HG03575 (cell line): ENCODE measurements around the gene PAXIP1.

Experiments used
- ATAC-seq: cut with Tn5 transposase; IDR thresholded peaks from one replicate; pipeline ENCODE4 v1.9.1; 2021; ENCODE audit not compliant: unreplicated experiment, insufficient number of reproducible peaks, low FRiP score; ENCODE audit errors: extremely low read depth

PAXIP1 gene

DNA sequence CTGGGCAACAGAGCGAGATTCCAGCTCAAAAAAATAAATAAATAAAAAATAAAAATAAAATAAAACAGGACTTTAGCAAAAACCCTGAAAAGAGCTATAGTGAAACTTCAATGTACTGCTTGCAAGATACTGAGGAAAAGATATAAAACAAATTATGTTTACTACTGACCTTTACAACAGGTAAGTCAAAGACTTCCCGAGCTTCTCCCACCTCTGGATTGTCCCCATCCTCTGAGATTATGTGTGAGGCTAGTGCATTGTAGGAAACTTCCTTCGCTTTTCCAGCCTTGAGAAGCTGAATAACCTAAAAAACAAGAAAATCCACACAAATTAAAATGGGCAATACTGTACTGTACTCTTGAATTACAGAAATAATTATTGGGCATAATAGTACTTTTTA lies 4.4 kb downstream of the PAXIP1 start:
- ATAC-seq, result no peak

DNA sequence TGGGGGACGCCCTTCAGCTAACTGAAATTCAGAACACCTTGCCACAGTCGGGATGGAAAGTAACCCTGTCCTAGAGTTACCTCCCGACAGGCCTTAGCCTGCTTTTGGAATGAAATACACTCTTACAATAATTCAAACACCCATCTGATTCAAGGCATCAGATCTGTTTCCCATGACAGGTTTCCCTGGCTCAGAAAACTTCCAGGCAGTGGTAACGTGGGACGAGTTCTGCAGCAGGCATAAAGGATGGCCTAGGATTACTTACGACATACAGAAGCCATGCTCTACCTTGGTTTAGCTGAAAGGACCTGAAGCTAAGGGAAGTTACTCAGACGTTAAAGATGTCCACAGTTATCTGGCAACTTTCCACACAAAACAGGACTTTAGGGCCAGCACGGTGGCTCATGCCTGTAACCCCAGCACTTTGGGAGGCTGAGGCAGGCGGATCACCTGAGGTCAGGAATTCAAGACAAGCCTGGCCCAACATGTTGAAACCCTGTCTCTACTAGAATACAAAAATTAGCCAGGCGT lies 5.0 kb downstream of the PAXIP1 start:
- no peak for ATAC-seq

DNA sequence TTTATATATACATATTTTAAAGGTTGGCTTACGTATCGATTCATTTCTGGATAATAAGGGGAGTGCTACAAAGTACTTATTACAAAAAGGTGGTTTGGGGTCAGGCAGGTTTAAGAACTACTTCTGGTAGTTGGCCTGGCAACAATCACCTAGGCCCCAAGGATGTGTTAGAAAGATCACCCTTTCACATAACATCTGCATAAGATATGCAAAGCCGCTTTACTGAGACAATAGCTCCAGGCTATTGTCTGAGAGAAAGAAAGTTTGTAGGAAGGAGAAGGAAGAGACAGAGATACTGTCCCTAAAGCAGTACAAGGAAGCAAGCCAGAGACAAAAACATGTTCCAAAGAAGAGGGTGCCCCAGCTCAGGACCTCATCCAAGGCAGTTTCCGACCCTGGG lies 6.2 kb downstream of the PAXIP1 start:
- ATAC-seq, result no peak

DNA sequence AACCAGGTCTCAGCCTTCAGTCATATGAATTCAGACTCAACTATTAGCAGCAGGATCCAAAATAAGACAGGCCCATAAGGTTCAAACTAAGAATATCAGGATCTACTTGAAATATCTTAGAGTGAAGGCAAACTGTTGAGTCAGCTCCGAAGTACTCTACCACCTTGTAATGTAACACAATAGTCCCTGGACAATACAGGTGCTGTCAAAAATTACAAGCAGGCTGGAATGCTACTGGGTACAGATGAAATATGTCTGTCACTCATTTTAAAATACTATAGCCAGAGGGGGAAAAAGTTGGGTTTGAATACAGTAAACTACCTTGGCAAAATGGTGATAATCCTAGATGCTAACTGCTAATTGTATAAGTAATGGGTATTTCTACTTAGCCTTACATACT lies 6.8 kb downstream of the PAXIP1 start:
- no peak for ATAC-seq

DNA sequence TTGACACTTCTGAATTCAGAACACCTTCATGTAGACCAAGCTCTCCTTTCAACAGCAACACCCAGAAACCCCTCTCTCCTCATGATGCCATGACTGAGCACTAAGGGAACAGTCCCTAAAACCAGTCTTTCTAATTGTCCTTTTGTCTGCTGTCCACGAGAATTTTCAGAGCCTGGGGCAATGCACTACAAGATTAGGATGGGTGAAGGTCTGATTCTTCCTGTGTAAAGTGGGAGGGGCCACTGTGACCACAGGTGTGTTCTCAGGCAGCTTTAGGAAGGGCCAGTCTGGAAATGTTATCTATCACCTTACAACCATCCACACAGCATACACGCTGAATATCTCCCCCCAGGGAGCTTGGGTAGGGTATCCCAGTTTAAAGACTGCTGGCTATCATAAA lies 7.9 kb downstream of the PAXIP1 start:
- no peak for ATAC-seq

DNA sequence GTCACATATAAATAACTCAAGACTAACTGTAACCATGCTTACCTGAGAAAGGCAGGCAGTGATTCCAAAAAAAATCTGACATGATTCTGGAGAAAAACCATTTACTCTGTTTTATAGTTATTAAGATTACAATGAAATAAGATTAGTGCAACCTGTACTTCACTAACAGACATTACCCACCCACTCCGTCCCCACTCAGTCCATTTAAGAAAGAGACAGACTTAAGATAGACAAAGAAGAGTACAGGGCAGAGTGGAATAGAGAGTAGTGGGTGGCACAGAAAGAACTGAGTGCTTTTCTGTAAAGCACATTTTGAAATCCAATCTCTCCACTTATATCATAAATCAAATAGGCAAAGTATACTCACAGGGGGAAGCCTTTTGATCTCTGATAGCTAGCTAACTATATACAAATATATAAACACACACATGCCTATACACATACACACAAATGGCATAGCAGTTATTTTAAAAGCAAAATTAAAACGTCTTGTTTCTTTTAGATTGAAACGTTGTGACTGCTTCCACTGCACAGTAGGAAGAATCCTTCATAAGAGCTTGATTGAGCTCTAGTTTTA lies 11.9 kb downstream of the PAXIP1 start:
- no peak for ATAC-seq

DNA sequence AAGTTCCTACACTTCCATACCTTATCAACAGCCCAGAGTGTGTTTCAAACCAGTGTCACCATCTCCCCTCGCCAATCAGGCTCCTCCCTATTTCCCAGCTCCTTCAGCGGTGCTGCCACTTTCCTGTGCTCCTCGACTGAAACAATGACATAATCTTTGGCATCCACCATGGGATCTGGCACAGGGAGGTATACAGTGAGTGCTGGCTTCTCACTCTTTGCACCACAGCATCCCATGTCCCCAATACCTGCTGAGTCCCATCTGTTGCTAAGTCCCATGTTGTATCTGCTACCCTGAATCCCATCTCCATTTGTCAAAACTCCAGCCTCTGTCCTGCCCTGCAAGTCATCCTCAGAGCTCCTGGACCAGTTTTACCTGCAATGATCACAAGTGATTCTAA lies 15.4 kb downstream of the PAXIP1 start:
- ATAC-seq, result no peak

DNA sequence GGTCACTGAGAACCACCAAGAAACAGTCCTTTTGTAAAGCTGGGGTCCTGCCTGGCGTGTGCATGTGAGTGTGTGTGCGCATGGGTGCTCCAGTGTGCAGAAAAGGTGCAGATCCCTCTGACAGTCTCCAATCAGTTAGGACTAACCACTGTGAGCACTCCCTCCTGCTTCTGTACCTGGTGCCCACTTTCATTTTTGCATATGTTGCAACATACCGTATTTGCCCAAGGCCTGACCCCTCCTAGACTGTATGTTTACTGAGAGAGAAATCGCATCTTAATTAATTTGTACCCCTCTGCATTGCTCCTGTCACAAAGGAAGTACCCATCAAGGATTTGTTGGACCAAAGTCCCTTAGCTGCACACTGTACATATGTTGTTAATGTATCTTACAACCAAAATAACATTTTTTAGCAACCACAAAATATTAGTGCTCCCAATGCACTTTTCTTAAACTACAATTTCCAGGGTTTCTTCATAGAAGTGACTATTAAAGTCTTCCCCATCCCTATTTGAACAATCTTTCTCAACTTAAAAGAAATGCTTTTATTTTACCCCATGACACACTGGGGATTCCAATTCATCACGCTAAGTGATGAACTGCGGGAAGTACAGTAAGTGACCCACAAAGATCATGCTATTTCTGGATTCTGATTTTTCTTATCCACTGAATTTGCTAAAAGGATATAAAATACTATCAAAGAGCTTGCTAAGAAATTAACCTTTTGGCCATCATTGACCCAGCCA lies 16.6 kb downstream of the PAXIP1 start:
- ATAC-seq, result no peak

DNA sequence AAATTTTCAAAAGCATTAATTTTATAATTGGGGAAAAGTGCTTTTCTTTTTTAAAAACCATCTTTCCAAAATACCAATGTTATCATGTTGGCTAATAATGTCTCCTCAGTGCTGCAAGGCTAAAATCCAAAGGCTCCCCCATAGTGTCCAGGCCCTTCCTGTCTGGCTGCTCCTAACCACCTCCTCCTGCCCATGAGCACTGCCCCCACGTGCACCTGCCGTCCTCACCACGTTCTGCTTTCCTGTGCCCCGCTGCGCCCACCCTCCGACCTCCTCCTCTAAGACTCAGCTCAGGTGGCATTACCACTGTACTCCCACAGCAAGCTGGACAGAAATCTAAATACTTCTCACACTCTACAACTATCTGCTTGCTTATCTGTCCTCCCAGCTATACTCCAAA lies 17.7 kb downstream of the PAXIP1 start:
- ATAC-seq, result no peak

DNA sequence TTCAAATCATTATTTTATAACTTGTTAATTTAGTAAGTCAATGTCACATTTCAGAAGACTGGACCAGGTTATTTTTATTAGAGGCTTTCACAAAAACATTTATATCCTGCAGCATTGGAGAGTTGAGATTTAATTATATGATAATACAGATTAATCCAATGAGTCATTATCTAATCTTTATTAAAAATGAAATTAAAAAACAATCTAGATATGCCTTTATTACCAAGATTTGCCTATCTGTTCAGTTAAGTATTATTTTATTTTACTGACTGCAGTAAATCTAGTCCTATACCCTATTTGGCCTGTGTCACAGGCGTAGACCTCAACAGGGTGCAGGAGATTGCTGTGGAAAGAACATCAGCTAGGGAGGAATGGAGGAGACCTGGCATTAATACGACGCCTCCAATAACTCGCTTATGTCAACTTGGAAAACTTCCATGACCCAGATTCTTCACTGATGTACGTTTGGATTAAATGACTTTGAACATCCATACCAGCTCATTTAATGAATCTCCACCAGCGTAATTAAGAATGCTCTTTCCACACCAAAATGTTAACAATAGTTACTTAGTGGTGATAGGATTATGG lies 18.2 kb downstream of the PAXIP1 start:
- no peak for ATAC-seq

DNA sequence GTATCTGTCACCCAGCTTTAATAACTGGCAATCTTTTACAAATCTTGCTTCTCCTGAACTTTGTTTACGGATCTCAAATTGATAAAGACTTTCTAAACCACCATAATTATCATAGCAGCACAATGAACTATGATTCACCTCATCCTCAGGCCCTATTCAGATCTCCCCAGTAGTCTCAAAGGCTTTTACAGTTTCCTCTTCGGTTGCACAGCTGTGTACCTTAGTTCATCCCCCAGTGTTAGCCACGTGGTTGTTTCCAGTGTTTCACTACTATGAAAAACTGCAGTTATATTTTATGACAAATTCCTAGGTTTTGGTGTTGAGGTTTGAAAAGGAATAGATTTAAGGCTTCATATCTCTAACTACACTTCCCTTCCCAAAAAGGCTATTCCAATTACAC lies 24.9 kb downstream of the PAXIP1 start:
- no peak for ATAC-seq

DNA sequence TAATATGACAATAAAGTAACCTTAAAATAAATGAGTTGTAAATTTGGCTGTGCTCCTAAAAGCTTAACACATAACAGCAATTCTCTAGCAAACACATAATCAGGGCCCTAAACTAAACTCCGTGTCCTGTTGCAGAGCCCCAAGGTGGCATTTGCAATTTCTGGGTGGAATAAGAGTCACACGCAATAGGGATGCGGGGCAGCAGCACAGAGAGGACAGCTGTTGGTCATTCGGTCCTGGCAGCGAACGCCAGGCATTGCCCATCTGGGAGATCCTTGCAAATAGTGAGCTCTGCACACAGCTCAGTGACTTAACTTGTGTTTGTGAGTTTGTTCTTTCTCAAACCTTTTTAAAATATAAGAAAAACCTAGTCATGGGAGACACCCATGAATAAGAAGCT lies 25.7 kb downstream of the PAXIP1 start:
- no peak for ATAC-seq

DNA sequence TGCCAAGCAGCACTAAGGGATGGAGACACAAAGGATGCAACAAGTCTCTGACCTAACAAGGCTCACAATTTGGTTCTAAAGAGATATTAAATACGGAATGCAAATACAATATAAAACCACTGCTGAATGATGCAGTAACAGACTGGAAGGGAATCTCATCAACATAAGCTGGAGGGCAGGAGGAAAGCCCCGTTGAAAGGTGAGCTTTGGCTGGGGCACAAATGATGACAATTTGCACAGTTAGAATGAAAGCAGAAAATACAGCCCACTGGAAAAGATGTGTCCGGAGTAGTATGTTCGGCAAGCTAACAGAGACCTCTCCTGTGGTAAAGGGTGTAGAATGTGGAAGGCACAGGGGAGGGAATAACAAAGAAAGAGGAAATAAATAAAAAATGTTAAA lies 26.1 kb downstream of the PAXIP1 start:
- ATAC-seq, result no peak

DNA sequence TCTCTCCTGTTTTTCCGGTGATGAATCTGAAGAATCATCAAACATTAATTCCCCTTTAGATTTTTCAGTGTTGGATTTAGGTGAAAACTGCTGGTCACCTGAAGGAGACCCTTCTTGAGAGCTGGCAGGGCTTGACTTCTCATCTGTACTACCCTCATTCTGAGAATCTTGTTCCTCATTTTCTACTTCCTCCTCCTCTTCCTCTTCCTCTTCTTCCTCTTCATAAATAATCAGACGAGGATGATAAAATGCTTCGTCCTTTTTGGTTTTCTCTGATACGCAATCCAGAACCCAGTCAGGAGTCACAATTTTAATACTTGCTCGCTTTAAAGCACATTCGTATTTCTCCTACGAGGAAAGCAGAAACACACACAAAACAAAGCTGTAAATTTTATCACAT lies 26.9 kb downstream of the PAXIP1 start:
- ATAC-seq, result no peak

DNA sequence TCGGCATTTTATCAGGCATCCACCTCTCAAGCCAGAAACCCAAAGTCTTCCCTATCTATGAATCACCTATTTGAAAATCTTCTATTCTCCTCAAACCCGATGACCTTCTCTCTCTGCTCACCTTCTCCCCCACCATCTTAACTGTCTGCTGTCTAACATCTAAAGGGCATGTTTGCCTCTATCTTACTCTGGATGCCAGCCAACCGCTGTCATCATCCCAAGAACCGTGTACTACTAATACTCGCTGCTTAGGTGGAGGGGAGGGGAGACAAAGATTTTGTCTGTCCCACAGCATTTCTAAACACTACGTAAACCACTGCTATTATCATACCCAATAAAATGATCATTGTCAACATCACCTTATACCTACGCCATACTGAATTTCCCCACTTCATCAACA lies 29.5 kb downstream of the PAXIP1 start:
- no peak for ATAC-seq

DNA sequence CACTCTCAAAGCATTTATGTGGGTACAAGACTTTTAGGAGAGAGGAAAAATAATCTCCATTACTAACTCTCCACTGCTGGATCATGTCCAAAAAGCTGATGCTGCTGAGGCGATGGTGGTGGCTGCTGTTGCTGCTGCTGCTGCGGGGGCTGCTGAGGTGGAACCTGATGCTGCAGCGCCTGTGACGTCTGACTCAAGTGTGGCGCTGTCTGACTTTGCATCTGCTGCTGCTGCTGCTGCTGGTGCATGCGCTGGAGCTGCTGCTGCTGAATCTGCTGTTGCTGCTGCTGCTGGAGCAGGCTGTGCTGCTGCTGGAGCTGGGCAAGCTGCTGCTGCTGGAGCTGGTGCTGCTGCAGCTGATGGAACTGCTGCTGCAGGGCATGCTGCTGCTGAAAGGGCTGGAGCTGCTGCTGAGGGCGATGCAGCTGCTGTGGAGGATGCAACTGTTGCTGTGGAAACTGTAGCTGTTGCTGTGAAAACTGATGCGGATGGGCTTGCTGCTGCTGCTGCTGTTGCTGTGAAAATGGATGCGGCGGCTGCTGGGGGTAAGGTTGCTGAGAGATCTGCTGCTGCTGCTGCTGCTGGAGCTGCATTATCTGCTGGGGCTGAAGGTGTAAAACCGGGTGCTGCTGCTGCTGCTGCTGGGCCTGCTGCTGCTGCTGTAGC lies 34.5 kb downstream of the PAXIP1 start:
- no peak for ATAC-seq

DNA sequence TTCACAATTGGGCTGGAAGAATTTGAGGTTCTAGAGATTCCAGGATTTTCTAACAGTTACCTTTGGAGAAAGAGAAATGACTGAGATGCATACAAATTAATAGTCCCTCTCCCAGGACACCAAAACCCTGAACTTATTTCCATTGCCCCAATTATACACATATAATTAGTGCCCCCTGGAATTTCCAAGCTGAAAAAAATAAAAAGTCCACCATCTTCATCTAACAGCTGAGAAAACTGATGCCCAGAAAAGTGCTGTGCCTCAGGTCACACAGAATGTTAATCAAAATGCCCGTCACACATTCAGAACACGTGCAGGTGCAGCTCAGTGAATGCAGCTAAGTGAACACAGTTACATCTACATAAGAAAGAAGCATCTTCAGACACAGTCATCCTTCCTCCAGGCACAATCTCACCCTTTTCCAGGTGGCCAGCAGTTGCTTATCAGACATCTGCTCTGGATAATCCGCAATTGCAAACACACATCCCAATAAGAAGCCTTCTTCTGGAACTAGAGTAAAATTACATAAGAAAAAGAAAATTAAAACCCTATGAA lies 35.4 kb downstream of the PAXIP1 start:
- no peak for ATAC-seq

DNA sequence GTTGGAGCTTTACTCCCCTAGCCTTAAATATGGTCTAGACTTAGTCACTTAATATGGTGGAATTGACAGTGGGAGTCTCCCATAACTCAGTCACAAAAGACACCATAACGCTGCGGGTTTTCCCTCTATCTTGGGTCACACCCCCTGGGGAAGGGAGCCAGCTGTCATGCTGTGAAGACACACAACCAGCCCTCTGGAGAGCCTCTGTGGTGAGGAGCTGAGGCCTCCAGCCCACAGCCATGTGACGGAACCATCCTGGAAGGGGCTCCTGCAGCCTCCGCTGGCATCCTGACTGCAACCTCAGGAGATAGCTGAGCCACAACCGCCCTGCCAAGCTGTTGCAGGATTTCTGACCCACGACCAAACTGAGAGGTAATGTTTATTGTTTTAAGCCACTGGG lies 37.9 kb downstream of the PAXIP1 start:
- no peak for ATAC-seq

DNA sequence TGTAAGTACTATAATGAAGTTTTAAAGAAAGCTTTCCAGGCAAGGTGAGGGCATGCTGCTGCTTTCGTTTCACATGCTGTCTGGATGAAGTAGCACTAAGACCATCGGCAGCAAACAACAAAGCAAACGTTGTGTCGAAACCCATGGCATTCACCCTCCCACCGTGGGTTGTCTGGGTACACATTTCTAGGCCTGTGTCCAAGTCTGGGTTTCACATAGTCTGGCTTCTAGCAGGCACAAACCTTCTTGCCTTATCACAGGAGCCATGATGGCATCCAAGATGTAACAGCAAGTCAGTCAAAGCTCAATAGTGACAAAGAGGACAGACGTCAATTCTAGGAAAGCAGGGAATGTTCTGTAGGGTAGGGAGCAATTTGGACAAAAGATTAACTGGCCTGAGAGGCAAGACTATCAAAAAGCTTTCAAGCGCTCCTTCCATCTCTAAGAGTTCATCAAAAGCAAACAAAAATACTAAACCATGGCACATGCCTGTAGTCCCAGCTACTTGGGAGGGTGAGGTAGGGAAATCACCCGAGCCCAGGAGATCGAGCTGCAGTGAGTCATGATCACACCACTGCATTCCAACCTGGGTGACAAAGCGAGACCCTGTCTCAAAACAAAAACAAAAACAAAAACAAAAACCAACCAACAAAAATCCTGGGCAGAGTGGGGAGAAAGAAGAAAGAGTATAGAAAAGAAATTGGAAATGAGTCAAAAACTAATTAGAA lies 42.7 kb downstream of the PAXIP1 start:
- no peak for ATAC-seq
